HG03469 (cell line): ENCODE data around the gene APEH.

Experiments used
- ATAC-seq: cut with Tn5 transposase; IDR thresholded peaks from one replicate; pipeline ENCODE4 v1.9.1; 2021; ENCODE audit warnings: mild to moderate bottlenecking, moderate library complexity, moderate number of reproducible peaks; ENCODE audit not compliant: unreplicated experiment

APEH gene

DNA sequence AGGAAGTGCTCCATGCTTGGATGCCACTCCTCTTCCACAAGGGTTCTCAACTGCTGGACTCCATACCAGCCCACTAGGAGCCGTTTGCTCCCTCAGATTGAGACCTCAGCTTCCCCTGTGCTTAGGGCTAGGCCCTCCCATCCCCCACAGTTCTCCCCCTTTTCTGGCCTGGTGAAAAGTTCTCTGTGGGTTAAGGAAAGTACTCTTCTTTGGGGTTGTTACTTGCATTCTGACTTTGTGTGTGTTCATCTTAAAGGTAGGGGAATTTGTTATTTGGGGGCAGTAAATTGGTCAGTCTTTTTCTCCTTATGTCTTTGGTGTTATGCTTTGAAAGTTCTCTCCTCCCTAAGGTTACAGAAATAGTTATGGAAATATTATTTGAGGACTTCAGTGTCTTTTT lies 24.0 kb upstream of the APEH start:
- no peak for ATAC-seq

DNA sequence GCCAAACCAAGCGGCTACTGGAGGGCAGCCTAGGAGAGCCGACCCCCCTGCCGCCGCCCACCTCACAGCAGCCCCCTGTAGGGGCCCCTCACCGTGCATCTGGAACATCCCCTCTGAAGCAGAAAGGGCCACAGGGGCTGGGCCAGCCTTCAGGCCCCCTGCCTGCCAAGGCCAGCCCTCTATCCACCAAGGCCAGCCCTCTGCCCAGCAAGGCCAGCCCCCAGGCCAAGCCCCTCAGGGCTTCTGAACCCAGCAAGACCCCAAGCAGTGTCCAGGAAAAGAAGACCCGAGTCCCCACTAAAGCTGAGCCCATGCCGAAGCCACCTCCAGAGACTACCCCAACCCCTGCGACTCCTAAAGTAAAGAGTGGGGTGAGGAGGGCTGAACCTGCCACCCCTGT lies 23.5 kb upstream of the APEH start:
- no peak for ATAC-seq

DNA sequence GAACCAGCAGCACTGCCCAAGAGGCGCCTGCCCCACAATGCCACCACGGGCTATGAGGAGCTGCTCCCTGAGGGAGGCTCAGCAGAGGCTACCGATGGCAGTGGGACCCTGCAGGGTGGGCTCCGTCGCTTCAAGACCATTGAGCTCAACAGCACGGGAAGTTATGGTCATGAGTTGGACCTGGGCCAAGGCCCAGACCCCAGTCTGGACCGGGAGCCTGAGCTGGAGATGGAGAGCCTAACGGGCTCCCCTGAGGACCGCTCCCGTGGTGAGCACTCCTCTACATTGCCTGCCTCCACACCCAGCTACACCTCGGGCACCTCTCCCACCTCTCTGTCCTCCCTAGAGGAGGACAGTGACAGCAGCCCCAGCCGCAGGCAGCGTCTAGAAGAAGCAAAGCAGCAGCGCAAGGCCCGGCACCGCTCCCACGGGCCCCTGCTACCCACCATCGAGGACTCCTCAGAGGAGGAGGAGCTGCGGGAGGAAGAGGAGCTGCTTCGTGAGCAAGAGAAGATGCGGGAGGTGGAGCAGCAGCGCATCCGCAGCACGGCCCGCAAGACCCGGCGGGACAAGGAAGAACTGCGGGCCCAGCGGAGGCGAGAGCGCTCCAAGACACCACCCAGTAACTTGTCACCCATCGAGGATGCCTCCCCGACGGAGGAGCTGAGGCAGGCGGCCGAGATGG lies 21.8 kb upstream of the APEH start:
- no peak for ATAC-seq

- no peak for ATAC-seq
Measured at GRCh38 chr3:49652903-49653415, 21.2 kb upstream of the APEH start.

DNA sequence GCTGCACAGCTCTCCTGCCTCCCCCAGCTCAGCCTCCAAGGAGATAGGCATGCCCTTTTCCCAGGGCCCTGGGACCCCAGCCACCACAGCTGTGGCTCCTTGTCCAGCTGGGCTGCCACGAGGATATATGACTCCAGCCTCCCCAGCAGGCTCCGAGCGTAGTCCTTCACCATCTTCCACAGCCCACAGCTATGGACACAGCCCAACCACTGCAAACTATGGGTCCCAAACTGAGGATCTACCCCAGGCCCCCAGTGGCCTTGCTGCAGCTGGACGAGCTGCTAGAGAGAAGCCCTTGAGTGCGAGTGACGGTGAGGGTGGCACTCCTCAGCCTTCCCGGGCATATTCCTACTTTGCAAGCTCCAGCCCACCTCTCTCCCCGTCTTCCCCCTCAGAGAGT lies 20.5 kb upstream of the APEH start:
- no peak for ATAC-seq

GRCh38 chr3:49654176-49654825 lies 19.9 kb upstream of the APEH start:
- ATAC-seq = no peak

GRCh38 chr3:49654955-49655556 lies 19.1 kb upstream of the APEH start:
- no peak for ATAC-seq

DNA sequence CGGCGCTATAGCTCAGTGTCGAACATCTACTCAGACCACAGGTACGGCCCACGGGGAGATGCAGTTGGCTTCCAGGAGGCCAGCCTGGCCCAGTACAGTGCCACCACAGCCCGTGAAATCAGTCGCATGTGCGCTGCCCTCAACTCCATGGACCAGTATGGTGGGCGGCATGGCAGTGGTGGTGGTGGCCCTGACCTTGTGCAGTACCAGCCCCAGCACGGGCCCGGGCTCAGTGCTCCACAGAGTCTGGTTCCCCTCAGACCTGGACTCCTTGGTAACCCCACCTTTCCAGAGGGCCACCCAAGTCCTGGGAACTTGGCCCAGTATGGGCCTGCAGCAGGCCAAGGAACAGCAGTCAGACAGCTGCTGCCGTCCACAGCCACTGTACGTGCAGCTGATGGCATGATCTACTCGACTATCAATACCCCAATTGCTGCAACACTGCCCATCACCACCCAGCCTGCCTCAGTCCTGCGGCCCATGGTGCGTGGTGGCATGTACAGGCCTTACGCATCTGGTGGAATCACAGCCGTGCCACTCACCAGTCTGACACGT lies 18.3 kb upstream of the APEH start:
- ATAC-seq = no peak

- no peak for ATAC-seq
Measured at GRCh38 chr3:49656541-49657112, 17.5 kb upstream of the APEH start.

DNA sequence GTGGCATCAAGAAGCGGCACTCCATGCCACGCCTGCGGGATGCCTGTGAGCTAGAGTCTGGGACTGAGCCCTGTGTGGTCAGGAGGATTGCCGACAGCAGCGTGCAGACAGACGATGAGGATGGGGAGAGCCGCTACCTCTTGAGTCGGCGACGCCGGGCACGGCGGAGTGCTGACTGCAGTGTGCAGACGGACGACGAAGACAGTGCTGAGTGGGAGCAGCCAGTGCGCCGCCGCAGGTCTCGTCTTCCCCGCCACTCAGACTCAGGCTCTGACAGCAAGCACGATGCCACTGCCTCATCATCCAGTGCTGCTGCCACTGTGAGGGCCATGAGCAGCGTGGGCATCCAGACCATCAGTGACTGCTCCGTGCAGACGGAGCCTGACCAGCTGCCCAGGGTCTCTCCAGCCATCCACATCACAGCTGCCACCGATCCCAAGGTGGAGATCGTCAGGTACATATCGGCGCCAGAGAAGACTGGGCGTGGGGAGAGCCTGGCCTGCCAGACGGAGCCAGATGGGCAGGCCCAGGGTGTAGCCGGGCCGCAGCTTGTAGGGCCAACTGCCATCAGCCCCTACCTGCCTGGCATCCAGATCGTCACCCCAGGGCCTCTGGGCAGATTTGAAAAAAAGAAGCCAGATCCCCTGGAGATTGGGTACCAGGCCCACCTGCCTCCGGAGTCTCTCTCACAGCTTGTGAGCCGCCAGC lies 16.8 kb upstream of the APEH start:
- ATAC-seq = no peak

DNA sequence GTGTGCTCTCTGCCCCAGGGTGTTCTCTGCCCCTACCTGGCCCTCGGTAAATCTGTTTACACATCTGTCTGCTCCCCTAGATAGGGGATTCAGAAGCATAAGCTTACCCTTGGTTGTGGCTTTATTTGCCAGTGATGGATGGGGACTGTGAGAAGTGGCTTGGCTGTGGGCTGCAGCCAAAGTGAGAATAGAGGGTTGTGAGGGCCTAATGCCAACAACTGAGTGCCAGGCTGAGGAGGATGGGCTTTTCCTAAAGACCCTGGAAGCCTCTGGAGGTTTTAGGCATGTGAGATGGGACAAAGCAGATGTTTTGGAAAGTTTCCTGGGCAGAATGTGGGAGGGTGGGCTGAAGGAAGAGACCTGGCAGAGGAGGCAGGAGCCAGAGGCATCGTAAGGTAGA lies 15.4 kb upstream of the APEH start:
- no peak for ATAC-seq

DNA sequence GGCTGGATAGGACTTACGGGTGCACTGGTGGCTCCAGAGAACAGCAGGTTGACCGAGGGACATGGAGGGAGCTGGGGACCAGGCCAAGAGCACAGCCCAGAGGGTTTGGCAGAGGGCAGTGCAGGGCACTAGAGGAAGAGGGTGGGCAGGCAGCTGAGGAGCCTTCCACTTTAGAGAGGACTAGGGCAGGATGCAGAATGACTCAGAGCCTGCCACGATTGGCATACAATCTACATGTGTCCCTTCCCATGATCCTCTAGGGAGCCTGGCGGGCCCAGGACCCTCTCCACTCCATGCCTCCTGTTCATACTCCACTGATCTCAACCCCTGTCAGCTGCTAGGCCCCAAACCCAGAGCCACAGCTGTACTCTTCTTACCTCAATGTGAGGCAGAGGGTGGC lies 14.4 kb upstream of the APEH start:
- ATAC-seq = no peak

DNA sequence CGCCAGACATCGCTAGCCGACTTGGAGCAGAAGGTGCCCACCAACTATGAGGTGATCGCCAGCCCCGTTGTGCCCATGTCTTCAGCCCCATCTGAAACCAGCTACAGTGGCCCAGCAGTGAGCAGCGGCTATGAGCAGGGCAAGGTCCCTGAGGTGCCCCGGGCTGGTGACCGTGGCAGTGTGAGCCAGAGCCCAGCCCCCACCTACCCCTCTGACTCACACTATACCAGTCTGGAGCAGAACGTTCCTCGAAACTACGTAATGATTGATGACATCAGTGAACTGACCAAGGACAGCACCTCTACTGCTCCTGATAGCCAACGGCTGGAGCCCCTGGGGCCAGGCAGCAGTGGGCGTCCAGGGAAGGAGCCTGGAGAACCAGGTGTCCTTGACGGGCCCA lies 12.9 kb upstream of the APEH start:
- no peak for ATAC-seq

DNA sequence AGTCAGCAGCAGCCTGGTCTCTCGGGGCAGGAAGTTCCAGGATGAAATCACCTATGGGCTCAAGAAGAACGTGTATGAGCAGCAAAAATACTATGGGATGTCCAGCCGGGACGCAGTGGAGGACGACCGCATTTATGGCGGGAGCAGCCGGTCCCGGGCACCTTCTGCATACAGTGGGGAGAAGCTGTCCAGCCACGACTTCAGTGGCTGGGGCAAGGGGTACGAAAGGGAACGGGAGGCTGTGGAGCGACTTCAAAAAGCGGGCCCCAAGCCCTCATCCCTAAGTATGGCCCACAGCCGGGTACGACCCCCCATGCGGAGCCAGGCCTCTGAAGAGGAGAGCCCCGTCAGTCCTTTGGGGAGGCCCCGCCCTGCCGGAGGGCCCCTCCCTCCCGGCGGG lies 12.1 kb upstream of the APEH start:
- no peak for ATAC-seq

DNA sequence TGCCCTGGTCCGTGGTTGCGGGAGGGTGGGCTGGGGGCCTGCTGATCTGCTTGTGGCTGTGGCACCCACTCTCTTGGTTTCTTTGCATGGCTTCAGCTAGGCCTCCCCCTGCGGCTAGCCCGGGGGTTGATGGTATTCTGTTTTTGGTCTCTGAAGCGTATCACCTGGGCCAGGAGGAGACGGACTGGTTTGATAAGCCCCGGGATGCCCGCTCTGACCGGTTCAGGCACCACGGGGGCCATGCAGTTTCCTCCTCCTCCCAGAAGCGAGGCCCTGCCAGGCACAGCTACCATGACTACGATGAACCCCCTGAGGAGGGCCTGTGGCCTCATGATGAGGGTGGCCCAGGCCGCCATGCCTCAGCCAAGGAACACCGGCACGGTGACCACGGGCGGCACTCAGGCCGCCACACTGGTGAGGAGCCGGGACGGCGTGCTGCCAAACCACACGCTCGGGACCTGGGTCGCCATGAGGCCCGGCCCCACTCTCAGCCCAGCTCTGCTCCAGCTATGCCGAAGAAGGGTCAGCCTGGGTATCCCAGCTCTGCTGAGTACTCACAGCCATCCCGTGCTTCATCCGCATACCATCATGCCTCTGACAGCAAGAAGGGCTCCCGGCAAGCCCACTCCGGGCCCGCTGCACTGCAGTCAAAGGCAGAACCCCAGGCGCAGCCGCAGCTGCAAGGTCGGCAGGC lies 11.3 kb upstream of the APEH start:
- ATAC-seq = no peak

- no peak for ATAC-seq
Measured at GRCh38 chr3:49663831-49664230, 10.3 kb upstream of the APEH start.

- ATAC-seq = no peak
Measured at GRCh38 chr3:49664300-49664699, 9.9 kb upstream of the APEH start.

DNA sequence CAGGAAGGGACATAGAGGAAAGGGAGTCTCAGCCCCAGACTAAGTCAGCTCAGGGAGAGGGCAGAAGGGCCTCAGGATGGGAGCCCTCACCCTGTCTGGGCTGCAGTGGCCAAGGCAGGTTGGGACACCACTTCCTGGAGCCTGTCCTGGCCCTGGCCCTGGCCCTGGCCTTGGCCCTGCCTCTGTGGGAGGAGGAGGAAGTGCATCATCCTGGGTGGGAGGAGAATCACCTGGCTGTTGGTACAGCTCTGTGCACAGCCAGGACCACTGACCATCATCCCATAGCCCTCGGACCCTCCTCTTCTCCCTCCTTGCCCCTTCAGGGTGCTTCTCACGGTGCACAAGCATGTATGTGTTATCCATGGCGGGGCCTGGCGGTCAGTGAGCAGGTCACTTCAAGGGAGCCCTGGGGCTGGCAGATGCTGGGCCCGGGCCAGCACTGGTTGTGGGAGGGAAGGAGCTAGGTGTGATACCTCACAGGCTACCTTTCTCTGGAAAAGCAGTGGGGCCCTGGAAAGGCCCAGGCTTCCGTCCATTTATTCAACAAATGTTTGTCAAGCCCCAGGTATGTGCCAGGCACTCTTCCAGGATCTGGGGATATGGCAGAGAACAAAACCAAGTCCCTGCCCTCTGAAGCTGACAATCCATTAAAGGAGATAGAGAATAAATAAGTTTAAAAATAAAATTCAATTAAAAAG lies 8.2 kb upstream of the APEH start:
- no peak for ATAC-seq

- no peak for ATAC-seq
Measured at GRCh38 chr3:49666592-49666991, 7.6 kb upstream of the APEH start.
